Measurements from ENCODE around the gene DDX53. TPM values are rescaled to one million over a fixed set of nuclear protein-coding genes. Genes with fewer than 3 reads are reported as not detected.

The DDX53 gene
- total RNA-seq, 1 donor from 2014 or later: not detected

DNA sequence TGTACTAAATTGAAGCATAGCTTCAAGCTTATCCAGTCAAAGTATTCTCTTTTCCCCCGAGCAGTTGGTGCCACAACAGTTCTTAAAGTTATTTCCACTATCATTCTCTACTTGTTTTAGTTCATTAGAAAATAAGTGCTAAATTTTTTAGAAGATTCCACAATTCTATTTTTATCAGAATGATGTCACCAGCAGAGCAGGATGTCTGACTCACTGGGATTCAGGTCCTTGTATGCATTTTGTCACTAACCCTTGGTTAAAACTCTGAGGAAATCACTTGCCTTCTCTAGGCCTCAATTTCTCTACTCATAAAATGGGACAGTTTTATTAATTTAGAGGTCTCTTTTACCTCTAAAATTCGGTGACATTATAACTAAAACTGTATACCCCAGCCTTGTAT, 3.4 kb downstream of the DDX53 start:
- Mint-ChIP-seq H3K4me3 (ENCODE audit: low read depth) (no peak overlapping the region), H3K27ac (no peak overlapping the region), H3K4me1 (ENCODE audit: low read depth) (no peaks in the 10 kb centered on the region), H3K9me3 (no peaks in the 10 kb centered on the region), H3K36me3 (ENCODE audit: low read depth) (no peaks in the 10 kb centered on the region), H3K27me3 (ENCODE audit: low read depth) (no peaks in the 10 kb centered on the region)
- intact Hi-C loops (cut with micrococcal nuclease): no loop called here
- DNase-seq (ENCODE audit: low spot score): no peak

DNA sequence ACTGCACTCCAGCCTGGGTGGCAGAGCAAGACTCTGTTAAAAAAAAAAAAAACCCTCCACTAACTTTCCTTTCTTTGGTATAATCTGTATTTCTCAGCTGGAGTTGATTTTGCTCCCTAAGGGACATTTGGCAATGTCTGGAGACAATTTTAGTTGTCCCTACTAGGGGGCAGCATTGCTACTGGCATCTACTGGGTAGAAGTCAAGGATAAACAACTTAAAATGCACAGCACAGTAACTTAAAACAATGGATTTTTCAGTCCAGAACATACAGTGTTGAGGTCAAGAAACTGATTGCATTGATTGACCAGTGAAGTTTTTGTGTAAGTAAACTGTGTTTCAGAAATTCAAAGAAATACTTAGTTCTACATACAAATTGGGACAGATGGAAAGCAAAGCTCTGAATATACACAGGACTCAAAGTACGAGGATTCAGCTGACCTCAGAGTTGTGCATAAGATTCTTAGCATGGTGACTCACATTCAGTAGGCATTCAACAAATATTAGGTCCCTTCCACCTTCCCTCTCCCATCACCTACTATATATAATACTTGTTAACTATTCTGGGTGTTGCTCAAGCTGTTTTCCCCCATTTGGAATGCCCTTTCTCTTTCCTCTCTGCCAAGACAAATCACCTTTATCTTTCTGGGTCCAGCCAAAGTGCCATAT, 8.8 kb downstream of the DDX53 start:
- intact Hi-C loops (cut with micrococcal nuclease): no loop called here
- no peak overlapping the region for H3K4me3 Mint-ChIP-seq (ENCODE audit: low read depth)
- H3K9me3 Mint-ChIP-seq: no peaks in the 10 kb centered on the region
- no peaks in the 10 kb centered on the region for H3K27me3 Mint-ChIP-seq (ENCODE audit: low read depth)
- DNase-seq (ENCODE audit: low spot score): no peak
- no peaks in the 10 kb centered on the region for H3K36me3 Mint-ChIP-seq (ENCODE audit: low read depth)
- H3K4me1 Mint-ChIP-seq (ENCODE audit: low read depth): peaks cover 3% of the 10 kb centered on the region
- H3K27ac Mint-ChIP-seq: no peak overlapping the region

DNA sequence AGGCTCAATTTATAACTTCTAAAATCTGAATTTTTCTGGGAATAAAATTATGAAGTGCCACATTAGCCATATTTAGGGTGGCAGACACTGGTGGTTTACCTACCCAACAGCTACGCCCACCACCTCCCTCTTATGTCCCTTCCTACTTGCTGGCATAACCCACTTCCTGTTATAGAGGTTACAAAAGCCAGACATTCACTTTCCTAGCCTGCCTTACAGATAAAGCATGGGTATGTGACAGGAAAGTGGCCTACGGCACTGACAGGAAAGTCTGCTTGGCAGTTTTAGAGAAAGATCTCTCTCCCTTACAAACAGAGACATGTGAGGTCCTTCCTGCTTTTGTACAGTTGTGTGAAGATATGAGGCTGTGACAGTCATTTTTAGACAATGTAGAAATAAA, 12.4 kb downstream of the DDX53 start:
- no peaks in the 10 kb centered on the region for H3K27me3 Mint-ChIP-seq (ENCODE audit: low read depth)
- no peaks in the 10 kb centered on the region for H3K9me3 Mint-ChIP-seq
- peaks cover 3% of the 10 kb centered on the region for H3K4me1 Mint-ChIP-seq (ENCODE audit: low read depth)
- H3K27ac Mint-ChIP-seq: no peak overlapping the region
- H3K36me3 Mint-ChIP-seq (ENCODE audit: low read depth): no peaks in the 10 kb centered on the region
- intact Hi-C loops (cut with micrococcal nuclease): no loop called here
- H3K4me3 Mint-ChIP-seq (ENCODE audit: low read depth): no peak overlapping the region
- DNase-seq (ENCODE audit: low spot score): no peak

DNA sequence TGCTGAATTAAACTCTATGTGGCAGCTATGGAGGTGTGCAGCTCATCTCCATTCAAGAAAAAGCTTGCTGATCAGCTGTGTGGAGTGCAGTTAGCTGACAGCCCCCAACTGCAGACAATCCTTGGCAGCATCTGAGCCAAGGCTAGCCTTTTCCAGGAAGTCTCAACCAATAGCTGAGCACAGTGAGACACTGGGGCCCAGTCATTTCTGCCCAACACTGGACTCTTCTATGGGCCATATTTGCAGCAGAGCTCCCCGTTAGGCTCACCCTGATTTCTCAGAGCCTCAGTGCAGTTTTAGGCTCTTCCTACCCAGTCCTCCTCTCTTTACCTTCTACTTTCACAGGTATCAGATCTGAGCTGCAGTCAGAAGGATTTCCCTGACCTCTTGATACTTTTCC, 12.9 kb downstream of the DDX53 start:
- DNase-seq (ENCODE audit: low spot score): no peak
- H3K9me3 Mint-ChIP-seq: no peaks in the 10 kb centered on the region
- H3K4me3 Mint-ChIP-seq (ENCODE audit: low read depth): no peak overlapping the region
- intact Hi-C loops (cut with micrococcal nuclease): no loop called here
- H3K36me3 Mint-ChIP-seq (ENCODE audit: low read depth): no peaks in the 10 kb centered on the region
- no peaks in the 10 kb centered on the region for H3K27me3 Mint-ChIP-seq (ENCODE audit: low read depth)
- no peak overlapping the region for H3K27ac Mint-ChIP-seq
- peaks cover 3% of the 10 kb centered on the region for H3K4me1 Mint-ChIP-seq (ENCODE audit: low read depth)

DNA sequence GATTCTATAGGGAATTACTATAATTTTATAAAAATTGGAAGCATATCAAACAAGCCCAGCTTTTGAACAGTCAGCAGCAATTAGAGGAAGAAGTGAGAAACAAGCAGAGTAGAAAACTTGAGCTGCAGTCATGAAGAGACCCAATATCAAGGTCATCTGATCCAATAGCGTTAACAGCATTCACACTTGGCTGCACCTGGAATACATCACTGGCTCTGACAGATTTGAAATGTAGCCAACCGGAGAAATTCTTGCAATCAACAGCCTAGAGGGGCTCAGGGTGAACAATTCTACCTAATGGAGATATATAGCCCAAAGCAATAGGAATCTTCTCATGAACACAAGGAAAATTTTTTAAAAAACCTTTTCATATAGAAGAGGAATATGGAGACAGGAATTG, 13.6 kb downstream of the DDX53 start:
- peaks cover 3% of the 10 kb centered on the region for H3K4me1 Mint-ChIP-seq (ENCODE audit: low read depth)
- H3K27me3 Mint-ChIP-seq (ENCODE audit: low read depth): no peaks in the 10 kb centered on the region
- H3K4me3 Mint-ChIP-seq (ENCODE audit: low read depth): no peak overlapping the region
- no peaks in the 10 kb centered on the region for H3K9me3 Mint-ChIP-seq
- H3K36me3 Mint-ChIP-seq (ENCODE audit: low read depth): no peaks in the 10 kb centered on the region
- intact Hi-C loops (cut with micrococcal nuclease): no loop called here
- DNase-seq (ENCODE audit: low spot score): no peak
- no peak overlapping the region for H3K27ac Mint-ChIP-seq

DNA sequence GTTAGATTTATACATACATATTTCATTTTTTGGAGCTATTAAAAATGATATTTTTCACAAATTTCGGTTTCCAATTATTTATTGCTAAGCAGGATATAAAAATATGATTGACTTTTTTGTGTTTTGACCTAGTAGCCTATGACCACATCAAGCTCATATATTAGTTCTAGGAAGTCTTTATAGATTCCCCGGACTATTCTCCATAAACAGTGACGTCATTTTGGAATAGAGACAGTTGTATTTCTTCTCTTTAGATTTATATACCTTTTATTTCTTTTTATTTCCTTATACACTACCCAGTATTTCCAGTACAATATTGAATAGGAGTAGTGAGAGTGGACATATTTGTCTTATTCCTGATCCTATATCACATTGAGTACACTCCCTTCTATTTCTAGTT, 31.8 kb downstream of the DDX53 start:
- Mint-ChIP-seq H3K9me3 (no peaks in the 10 kb centered on the region), H3K36me3 (ENCODE audit: low read depth) (no peaks in the 10 kb centered on the region), H3K4me3 (ENCODE audit: low read depth) (no peak overlapping the region), H3K27me3 (ENCODE audit: low read depth) (no peaks in the 10 kb centered on the region), H3K4me1 (ENCODE audit: low read depth) (no peaks in the 10 kb centered on the region), H3K27ac (no peak overlapping the region)
- intact Hi-C loops (cut with micrococcal nuclease): no loop called here
- no peak for DNase-seq (ENCODE audit: low spot score)

DNA sequence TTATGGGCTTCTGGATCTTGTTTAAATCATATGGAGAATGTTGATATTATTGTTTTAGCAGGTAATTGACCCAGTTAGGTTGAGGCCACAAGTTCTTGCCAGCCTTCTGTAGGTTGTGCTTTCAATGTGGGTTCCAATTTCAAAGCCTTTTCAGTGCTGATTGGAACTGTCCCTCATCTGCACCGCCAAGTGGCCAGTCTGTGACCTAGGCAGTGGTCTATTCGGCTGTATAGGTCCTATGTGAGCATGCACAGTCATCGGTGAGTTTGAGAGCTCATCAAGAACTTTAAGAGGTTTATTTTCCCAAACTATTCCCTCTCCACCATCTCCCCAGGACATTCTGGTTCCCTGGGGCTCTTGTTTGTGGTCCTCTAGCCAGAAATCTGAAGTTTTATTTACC, 35.7 kb downstream of the DDX53 start:
- H3K36me3 Mint-ChIP-seq (ENCODE audit: low read depth): no peaks in the 10 kb centered on the region
- no peaks in the 10 kb centered on the region for H3K9me3 Mint-ChIP-seq
- DNase-seq (ENCODE audit: low spot score): no peak
- intact Hi-C loops (cut with micrococcal nuclease): no loop called here
- no peak overlapping the region for H3K27ac Mint-ChIP-seq
- no peaks in the 10 kb centered on the region for H3K4me1 Mint-ChIP-seq (ENCODE audit: low read depth)
- H3K27me3 Mint-ChIP-seq (ENCODE audit: low read depth): no peaks in the 10 kb centered on the region
- no peak overlapping the region for H3K4me3 Mint-ChIP-seq (ENCODE audit: low read depth)

DNA sequence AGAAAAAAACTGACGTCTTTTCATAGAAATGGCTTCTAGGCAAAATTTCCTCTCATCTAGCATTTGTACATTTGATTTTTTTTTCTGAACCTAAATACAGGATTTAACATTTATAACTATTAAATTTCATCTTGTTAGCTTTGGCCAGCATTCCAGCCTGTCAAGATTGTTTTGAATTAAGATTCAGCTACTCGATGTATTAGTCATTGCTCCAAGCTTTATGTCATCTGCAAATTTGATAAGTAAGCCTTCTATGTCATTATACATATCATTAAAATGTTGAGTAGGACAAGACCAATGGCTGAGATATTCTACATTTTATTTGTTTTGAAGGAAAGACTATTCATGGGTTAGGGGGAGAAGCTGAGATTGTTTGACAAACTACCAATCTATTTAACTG, 46.7 kb downstream of the DDX53 start:
- intact Hi-C loops (cut with micrococcal nuclease): no loop called here
- no peaks in the 10 kb centered on the region for H3K36me3 Mint-ChIP-seq (ENCODE audit: low read depth)

DNA sequence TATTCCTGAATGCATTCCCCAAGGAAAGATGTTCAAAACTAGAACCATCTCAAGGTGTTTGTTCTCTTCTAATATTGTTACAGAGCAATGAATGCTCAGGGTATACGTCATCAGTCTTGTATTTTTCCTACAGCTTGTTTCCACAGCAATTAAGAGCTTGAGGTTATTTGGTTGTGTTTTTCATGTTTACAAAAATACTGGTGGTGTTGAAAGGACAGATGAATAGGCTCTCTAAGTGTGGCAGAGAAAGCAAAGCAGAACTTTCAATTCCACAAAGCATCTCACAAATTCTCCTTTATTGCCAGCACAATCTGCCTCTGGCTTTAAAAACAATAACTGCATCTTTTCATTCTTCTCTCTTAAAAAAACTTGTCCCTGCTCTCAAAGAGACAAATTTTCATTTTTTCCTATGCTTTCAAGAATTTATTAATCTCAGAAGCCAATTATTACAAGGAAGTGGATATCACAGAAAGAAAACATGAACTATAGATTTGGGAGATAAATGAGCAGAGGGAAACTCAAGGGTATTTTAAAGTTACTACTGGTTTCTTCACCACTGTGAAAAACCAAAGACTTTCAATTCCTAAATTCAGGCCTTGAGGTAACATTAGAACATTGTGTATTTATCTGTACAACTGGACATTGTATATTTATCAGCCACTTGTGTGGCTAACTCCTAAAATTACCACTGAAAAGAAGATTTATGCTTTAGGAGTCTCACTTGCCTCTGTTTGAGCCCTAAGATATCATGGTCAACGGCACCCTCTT, 49.2 kb downstream of the DDX53 start:
- no peaks in the 10 kb centered on the region for H3K36me3 Mint-ChIP-seq (ENCODE audit: low read depth)
- intact Hi-C loops (cut with micrococcal nuclease): no loop called here
- DNase-seq (ENCODE audit: low spot score): no peak
- no peak overlapping the region for H3K4me3 Mint-ChIP-seq (ENCODE audit: low read depth)
- H3K9me3 Mint-ChIP-seq: no peaks in the 10 kb centered on the region
- no peak overlapping the region for H3K27ac Mint-ChIP-seq
- H3K27me3 Mint-ChIP-seq (ENCODE audit: low read depth): no peaks in the 10 kb centered on the region
- no peaks in the 10 kb centered on the region for H3K4me1 Mint-ChIP-seq (ENCODE audit: low read depth)

More for the DNA sequence above, 46.7 kb downstream of the DDX53 start:
- DNase-seq (ENCODE audit: low spot score): no peak
- no peak overlapping the region for H3K4me3 Mint-ChIP-seq (ENCODE audit: low read depth)
- no peaks in the 10 kb centered on the region for H3K27me3 Mint-ChIP-seq (ENCODE audit: low read depth)
- H3K4me1 Mint-ChIP-seq (ENCODE audit: low read depth): no peaks in the 10 kb centered on the region
- no peaks in the 10 kb centered on the region for H3K9me3 Mint-ChIP-seq
- no peak overlapping the region for H3K27ac Mint-ChIP-seq

DNA sequence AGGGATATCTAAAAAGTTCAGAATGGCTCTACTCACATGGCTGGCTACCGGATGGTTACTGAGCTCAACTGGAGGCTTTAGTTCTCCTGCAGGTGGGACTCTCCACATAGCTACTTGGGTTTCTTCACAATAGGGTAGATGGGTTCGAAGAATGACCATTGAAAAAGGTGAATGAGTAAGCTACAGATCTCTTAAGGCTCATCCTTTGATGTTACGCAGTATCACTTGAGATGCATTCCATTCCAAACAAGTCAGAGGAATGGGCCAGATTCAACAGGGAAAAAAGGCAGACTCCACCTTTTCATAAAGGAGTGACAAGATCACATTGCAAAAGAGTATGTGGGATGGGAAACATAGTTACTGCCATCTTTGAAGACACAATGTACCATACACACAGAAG, 52.6 kb downstream of the DDX53 start:
- Mint-ChIP-seq H3K36me3 (ENCODE audit: low read depth) (no peaks in the 10 kb centered on the region), H3K4me1 (ENCODE audit: low read depth) (no peaks in the 10 kb centered on the region), H3K4me3 (ENCODE audit: low read depth) (no peak overlapping the region), H3K27me3 (ENCODE audit: low read depth) (no peaks in the 10 kb centered on the region), H3K9me3 (no peaks in the 10 kb centered on the region), H3K27ac (no peak overlapping the region)
- intact Hi-C loops (cut with micrococcal nuclease): no loop called here
- no peak for DNase-seq (ENCODE audit: low spot score)

Data from activated T-helper 2 cell treated with anti-CD3 and anti-CD28 coated beads, Interferon-gamma antibody, Interleukin-2, Interleukin-4, amounts not matched to agents 10 μg/mL and 5 μg/mL and 100 μg/mL, durations not matched to agents 14 hours and 24 hours and 36 hours (primary cell).